ENCODE measurements around the gene RBMS2. TPM values are rescaled to one million over a fixed set of nuclear protein-coding genes. Genes with fewer than 3 reads are reported as not detected.

The RBMS2 gene
- polyA plus RNA-seq, 2 of the 4 experiments (the other 2 are of a cell fraction): 13.3 to 46.4 TPM

- TF ChIP-seq NFE2L2 (conservative IDR thresholded peaks at IDR 0.05; ENCODE audit: low read length) (no peak), TFCP2L1 (CRISPR knock-in tag; IDR thresholded peaks at IDR 0.05) (no peak), SREBF2 (IDR thresholded peaks at IDR 0.05) (no peak), KDM1A (IDR thresholded peaks at IDR 0.05; ENCODE audit: low read depth) (no peak), ESRRA (IDR thresholded peaks at IDR 0.05; ENCODE audit: borderline replicate concordance, low read length) (no peak), MYC (IDR thresholded peaks at IDR 0.05; ENCODE audit: borderline replicate concordance, low read length) (no peak), RFX5 (IDR thresholded peaks at IDR 0.05) (no peak), FOSL2 (IDR thresholded peaks at IDR 0.05) (no peak), FOSL2 (CRISPR knock-in tag; IDR thresholded peaks at IDR 0.05) (no peak), ZFP36 (IDR thresholded peaks at IDR 0.05; ENCODE audit: borderline replicate concordance, partially characterized antibody) (no peak), CHD2 (IDR thresholded peaks at IDR 0.05; ENCODE audit: low read length, partially characterized antibody) (no peak), ZNF302 (CRISPR knock-in tag; IDR thresholded peaks at IDR 0.05) (no peak), PBX3 (IDR thresholded peaks at IDR 0.05) (no peak), USF2 (IDR thresholded peaks at IDR 0.05) (no peak), MAFK (IDR thresholded peaks at IDR 0.05; ENCODE audit: partially characterized antibody) (no peak), PHF8 (IDR thresholded peaks at IDR 0.05; ENCODE audit: borderline replicate concordance, low read depth) (no peak)
- CTCF ChIA-PET: interaction anchor here (0.7 to 6.3 kb wide), 3 partner anchors 25 to 58 kb away, joined by 3 to 87 read pairs (median 3); no protein-coding TSS in a partner anchor
- H3K9me3 ChIP-seq: no peaks in the 10 kb centered on the region
- 40% methylated on average over 6 of the region's 6 CpGs for WGBS (ENCODE audit: missing lambda C conversion rate)
- no peak for FAIRE-seq
- peak overlapping the region in 1 of 2 experiments; percentile 17; a peak in 1 of 6 replicates for H3K27ac ChIP-seq
- peak; percentile 70 to 90 for ATAC-seq
- DNase-seq (ENCODE audit: low read depth in 1 of 2, low spot score in 1 of 2): peak; percentile 22 to 73
- peak overlapping the region; percentile 4; the same call in 1 of the 3 replicates for H3K4me2 ChIP-seq
- 0 out of 3 replicates have a peak, but pooled peaks cover 6% of the 10 kb centered on the region for H3K4me1 ChIP-seq
- H3K4me3 ChIP-seq: no peak overlapping the region
- POLR2A ChIA-PET: no interaction called here
These were observed 44.0 kb downstream of the RBMS2 start for GRCh38 chr12:56565510-56566101.

- H3K4me3 ChIP-seq: no peak overlapping the region
- FAIRE-seq (no peak), ATAC-seq (no peak), DNase-seq (ENCODE audit: low read depth in 1 of 2, low spot score in 1 of 2) (no peak)
- H3K4me2 ChIP-seq: no peak overlapping the region
- 96% methylated on average over 1 of the region's 1 CpG for WGBS (ENCODE audit: missing lambda C conversion rate)
- no peaks in the 10 kb centered on the region for H3K9me3 ChIP-seq
- 0 out of 3 replicates have a peak, but pooled peaks cover 6% of the 10 kb centered on the region for H3K4me1 ChIP-seq
- ChIA-PET POLR2A (interaction anchor here (1.3 kb wide), 1 partner anchor 54 kb away, joined by 3 read pairs; no protein-coding TSS in a partner anchor), CTCF (interaction anchor here (0.8 to 6.3 kb wide), 6 partner anchors 9 to 68 kb away, joined by 3 to 87 read pairs (median 4); no protein-coding TSS in a partner anchor)
- no peak overlapping the region for H3K27ac ChIP-seq
- TF ChIP-seq TFCP2L1 (CRISPR knock-in tag; IDR thresholded peaks at IDR 0.05): no peak
- TF ChIP-seq JUN (IDR thresholded peaks at IDR 0.05): no peak
- TF ChIP-seq MAZ (IDR thresholded peaks at IDR 0.05; ENCODE audit: borderline replicate concordance, low read depth, low read length): no peak
- TF ChIP-seq ZSCAN20 (CRISPR knock-in tag; IDR thresholded peaks at IDR 0.05): no peak
- no peak for TF ChIP-seq HOXA7 (CRISPR knock-in tag; IDR thresholded peaks at IDR 0.05)
- TF ChIP-seq NPAS2 (CRISPR knock-in tag; IDR thresholded peaks at IDR 0.05; ENCODE audit: borderline replicate concordance): no peak
- TF ChIP-seq CBX8 (IDR thresholded peaks at IDR 0.05): no peak
- no peak for TF ChIP-seq SMC3 (IDR thresholded peaks at IDR 0.05)
These were observed 46.5 kb downstream of the RBMS2 start for GRCh38 chr12:56568146-56568545.

- H3K9me3 ChIP-seq: no peaks in the 10 kb centered on the region
- H3K4me1 ChIP-seq: no peaks in the 10 kb centered on the region
- H3K4me3 ChIP-seq: no peak overlapping the region
- no peak overlapping the region for H3K4me2 ChIP-seq
- DNase-seq (ENCODE audit: low read depth in 1 of 2, low spot score in 1 of 2) (no peak), FAIRE-seq (no peak), ATAC-seq (no peak)
- 91% methylated on average over 4 of the region's 4 CpGs for WGBS (ENCODE audit: missing lambda C conversion rate)
- CTCF ChIA-PET: interaction anchor here (0.6 to 6.3 kb wide), 8 partner anchors 9 to 65 kb away, joined by 3 to 87 read pairs (median 3); no protein-coding TSS in a partner anchor
- POLR2A ChIA-PET: no interaction called here
- no peak overlapping the region for H3K27ac ChIP-seq
- TF ChIP-seq JUNB (IDR thresholded peaks at IDR 0.05) (no peak), RCOR1 (IDR thresholded peaks at IDR 0.05; ENCODE audit: low read depth, low read length) (no peak), PBX3 (IDR thresholded peaks at IDR 0.05) (no peak), RFX5 (IDR thresholded peaks at IDR 0.05) (no peak), BHLHE40 (IDR thresholded peaks at IDR 0.05; ENCODE audit: low read depth, low read length) (no peak), MYC (IDR thresholded peaks at IDR 0.05; ENCODE audit: borderline replicate concordance, low read length) (no peak), EHMT2 (IDR thresholded peaks at IDR 0.05; ENCODE audit: low read depth) (no peak), SREBF2 (IDR thresholded peaks at IDR 0.05) (no peak), CBX2 (IDR thresholded peaks at IDR 0.05; ENCODE audit: borderline replicate concordance, low read depth) (no peak), NPAS2 (CRISPR knock-in tag; IDR thresholded peaks at IDR 0.05; ENCODE audit: borderline replicate concordance) (no peak), TFCP2L1 (CRISPR knock-in tag; IDR thresholded peaks at IDR 0.05) (no peak), POLR2A (IDR thresholded peaks at IDR 0.05; ENCODE audit: low read length) (no peak), MAZ (IDR thresholded peaks at IDR 0.05; ENCODE audit: borderline replicate concordance, low read depth, low read length) (no peak), CTCF (IDR thresholded peaks at IDR 0.05) (no peak), ZFP36 (IDR thresholded peaks at IDR 0.05; ENCODE audit: borderline replicate concordance, partially characterized antibody) (no peak)
These were observed 49.5 kb downstream of the RBMS2 start for GRCh38 chr12:56571121-56571520.

All from A549 (cell line).